HepG2 (cell line): Measurements from ENCODE around the gene SRRM3. TPM values are rescaled to one million over a fixed set of nuclear protein-coding genes. Genes with fewer than 3 reads are reported as not detected.

Source experiments
- DNMT3B ChIP-seq: conservative IDR thresholded peaks from 2 replicates; pipeline ENCODE4 v1.6.1; 2016; ENCODE audit warnings: missing biosample characterization, control low read depth
- FOXO1 ChIP-seq: sonication (generic); formaldehyde crosslinking; IDR thresholded peaks from 2 replicates; pipeline ENCODE4 v1.4.0; 2020; ENCODE audit warnings: missing genetic modification reagents
- KLF13 ChIP-seq: sonication (generic); formaldehyde crosslinking; IDR thresholded peaks from 2 replicates; pipeline ENCODE4 v1.4.0; 2020; ENCODE audit warnings: mild to moderate bottlenecking, missing genetic modification reagents
- MAX ChIP-seq: IDR thresholded peaks from 2 replicates; pipeline ENCODE4 v1.6.1; 2012; ENCODE audit warnings: inconsistent platforms
- MED1 ChIP-seq: sonication (generic); formaldehyde crosslinking; IDR thresholded peaks from 2 replicates; pipeline ENCODE4 v1.4.0; 2020; ENCODE audit warnings: missing genetic modification reagents
- MXD3 ChIP-seq: IDR thresholded peaks from 2 replicates; pipeline ENCODE4 v1.6.1; 2016; ENCODE audit warnings: mild to moderate bottlenecking, missing biosample characterization, missing genetic modification reagents
- PHF5A ChIP-seq: IDR thresholded peaks from one replicate; pipeline ENCODE4 v1.6.1; 2018; ENCODE audit warnings: low read depth, missing genetic modification reagents; ENCODE audit not compliant: unreplicated experiment
- RXRA ChIP-seq: sonication (generic); formaldehyde crosslinking; IDR thresholded peaks from 2 replicates; pipeline ENCODE4 v1.5.1; 2020; ENCODE audit warnings: missing genetic modification reagents
- SETDB1 ChIP-seq: sonication (generic); formaldehyde crosslinking; IDR thresholded peaks from 2 replicates; pipeline ENCODE4 v1.5.1; 2020; ENCODE audit warnings: missing genetic modification reagents, mild to moderate bottlenecking, borderline replicate concordance
- TARDBP ChIP-seq: sonication (generic); formaldehyde crosslinking; IDR thresholded peaks from 2 replicates; pipeline ENCODE4 v1.8.0; 2022; ENCODE audit warnings: mild to moderate bottlenecking, missing genetic modification reagents
- TCF12 ChIP-seq, 2 experiments: fragments of 450-650 bp in 1 of 2; sonication (generic) in 1 of 2; formaldehyde crosslinking in 1 of 2; IDR thresholded peaks; 2 replicates each; pipeline versions ENCODE4 v1.6.1 to v1.8.0; 2017 to 2022; ENCODE audit warnings: antibody characterized with exemption in 1 of 2, mild to moderate bottlenecking in 1 of 2, missing genetic modification reagents in 1 of 2, moderate library complexity in 1 of 2
- TMF1 ChIP-seq: sonication (generic); formaldehyde crosslinking; IDR thresholded peaks from 2 replicates; pipeline ENCODE4 v1.8.1; 2022; ENCODE audit warnings: low read depth, missing genetic modification reagents
- ZNF263 ChIP-seq: sonication (generic); formaldehyde crosslinking; IDR thresholded peaks from 2 replicates; pipeline ENCODE4 v1.4.0; 2020; ENCODE audit warnings: missing genetic modification reagents
- ZNF281 ChIP-seq: sonication (generic); formaldehyde crosslinking; IDR thresholded peaks from 2 replicates; pipeline ENCODE4 v1.4.0; 2020; ENCODE audit warnings: missing genetic modification reagents, borderline replicate concordance
- ZNF318 ChIP-seq: sonication (generic); formaldehyde crosslinking; IDR thresholded peaks from 2 replicates; pipeline ENCODE4 v1.4.0; 2020; ENCODE audit warnings: mild to moderate bottlenecking, missing genetic modification reagents
- ZNF326 ChIP-seq: sonication (generic); formaldehyde crosslinking; IDR thresholded peaks from 2 replicates; pipeline ENCODE4 v1.4.0; 2020; ENCODE audit warnings: missing genetic modification reagents, borderline replicate concordance
- ZNF614 ChIP-seq: IDR thresholded peaks from 2 replicates; pipeline ENCODE4 v1.6.1; 2018; ENCODE audit warnings: missing biosample characterization, missing genetic modification reagents, inconsistent platforms, borderline replicate concordance
- polyA plus RNA-seq, 8 experiments: library from polyadenylated mRNA; depleted of rRNA in 3 of 8; stranded (reverse) in 7 of 8; unstranded in 1 of 8; fragments of >200 nt; fragmentation: Illumina TruSeq in 4 of 8; extraction: Trizol in 4 of 8; gene quantifications; 2 replicates each; pipeline versions ENCODE4 v1.2.1 to v1.2.3, GENCODE V29; 2011 to 2016; ENCODE audit warnings: low read depth in 4 of 8, missing spikeins in 1 of 8, mixed read lengths in 1 of 8; ENCODE audit not compliant: insufficient read depth in 1 of 8
- total RNA-seq, 5 experiments: library from RNA; depleted of rRNA; stranded (reverse); fragments of >200 nt; fragmentation: Illumina TruSeq; extraction: Trizol; gene quantifications; 2 replicates each; pipeline ENCODE4 v1.2.3, GENCODE V29; 2016; ENCODE audit warnings: low read depth in 1 of 5

SRRM3 gene
- total and polyA plus RNA-seq, 2 of the 13 experiments (the other 11 are each of a cell fraction or from before 2014, with no cell fraction given), result 0.13 to 0.54 TPM

GRCh38 chr7:76303202-76304147 lies 101.8 kb downstream of the SRRM3 start (continued):
- no peak for TF ChIP-seq ZNF318
- TF ChIP-seq ZNF326 (CRISPR knock-in tag), result no peak
- no peak for TF ChIP-seq TCF12 (IDR thresholded peaks at IDR 0.05)
- TF ChIP-seq TCF12 (CRISPR knock-in tag; IDR thresholded peaks at IDR 0.05), result no peak
- TF ChIP-seq ZNF614 (CRISPR knock-in tag), result peak; percentile 31; the same call in 1 of the 2 replicates
- 0 out of 2 replicates have a peak, but pooled peaks have one; percentile 34 for TF ChIP-seq TMF1
- TF ChIP-seq ZNF281 (CRISPR knock-in tag), result peak; percentile 89
- TF ChIP-seq MED1, result peak; percentile 47; the same call in 1 of the 2 replicates
- TF ChIP-seq ZNF263, result 0 out of 2 replicates have a peak, but pooled peaks have one; percentile 9
- TF ChIP-seq TARDBP (CRISPR knock-in tag), result no peak
- peak; percentile 89 for TF ChIP-seq MAX
- 0 out of 2 replicates have a peak, but pooled peaks have one; percentile 24 for TF ChIP-seq RXRA (CRISPR knock-in tag)
- no peak for TF ChIP-seq SETDB1 (CRISPR knock-in tag)
- TF ChIP-seq MXD3 (CRISPR knock-in tag), result peak; percentile 24; the same call in 1 of the 2 replicates
- TF ChIP-seq FOXO1, result no peak
- peak; percentile 74; the same call in 1 of the 2 replicates for TF ChIP-seq DNMT3B (CRISPR knock-in tag)
- no peak for TF ChIP-seq KLF13 (CRISPR knock-in tag)
- TF ChIP-seq PHF5A (CRISPR knock-in tag), result peak; percentile 35
